Karpas-422 (cell line): ENCODE results near the gene HEATR5A. TPM values are rescaled to one million over a fixed set of nuclear protein-coding genes. Genes with fewer than 3 reads are reported as not detected.
"Not testable (repeated sequence)": the region's sequence is repeated elsewhere in the genome, so short reads cannot be mapped to it uniquely, and the experiment has no call there.

ENCODE experiments used
- DNase-seq: peaks from one replicate; pipeline ENCODE4 v3.0.0-alpha.2; 2015
- H2AFZ ChIP-seq: fragments of 200-600 bp; sonication (generic); 2 replicates; pipeline ENCODE4 v1.6.1; 2014; ENCODE audit warnings: antibody characterized with exemption, low read length, mixed read lengths
- H3K27ac ChIP-seq: fragments of 200-600 bp; sonication (generic); 2 replicates; pipeline ENCODE4 v1.5.1; 2014; ENCODE audit warnings: mild to moderate bottlenecking, low read length, moderate library complexity
- H3K27me3 ChIP-seq: fragments of 200-600 bp; sonication (generic); 2 replicates; pipeline ENCODE4 v1.6.1; 2014; ENCODE audit warnings: low read length, mixed read lengths
- H3K36me3 ChIP-seq: fragments of 200-600 bp; sonication (generic); 2 replicates; pipeline ENCODE4 v1.6.1; 2014; ENCODE audit warnings: low read length, mixed read lengths; ENCODE audit not compliant: insufficient read depth
- H3K4me1 ChIP-seq: fragments of 200-600 bp; sonication (generic); 2 replicates; pipeline ENCODE4 v1.6.1; 2014; ENCODE audit warnings: mild to moderate bottlenecking, low read length, mixed read lengths
- H3K4me2 ChIP-seq: fragments of 200-600 bp; sonication (generic); 2 replicates; pipeline ENCODE4 v1.6.1; 2014; ENCODE audit warnings: low read length, low read depth, mild to moderate bottlenecking; ENCODE audit not compliant: poor library complexity, severe bottlenecking
- H3K4me3 ChIP-seq: fragments of 200-600 bp; sonication (generic); 2 replicates; pipeline ENCODE4 v1.5.1; 2014; ENCODE audit warnings: mild to moderate bottlenecking, antibody characterized with exemption, low read length, mixed read lengths
- H3K79me2 ChIP-seq: fragments of 200-600 bp; sonication (generic); 2 replicates; pipeline ENCODE4 v1.6.1; 2014; ENCODE audit warnings: mild to moderate bottlenecking, low read length, mixed read lengths
- H3K9ac ChIP-seq: fragments of 200-600 bp; sonication (generic); 2 replicates; pipeline ENCODE4 v1.6.0; 2014; ENCODE audit warnings: low read length
- H3K9me2 ChIP-seq: fragments of 200-600 bp; sonication (generic), shearing (Covaris generic); replicated peaks from 2 replicates; pipeline ENCODE4 v1.6.0; 2014; ENCODE audit warnings: mild to moderate bottlenecking, low read length, moderate library complexity; ENCODE audit not compliant: insufficient read depth
- H3K9me3 ChIP-seq: fragments of 300-700, 200-600 bp; sonication (generic); 2 replicates; pipeline ENCODE4 v1.6.1; 2014; ENCODE audit warnings: low read length, mixed read lengths
- H4K20me1 ChIP-seq: fragments of 200-600 bp; sonication (generic); 2 replicates; pipeline ENCODE4 v1.6.1; 2014; ENCODE audit warnings: mild to moderate bottlenecking, antibody characterized with exemption, low read length, low read depth; ENCODE audit not compliant: insufficient read depth
- total RNA-seq: library from RNA; depleted of rRNA; stranded (reverse); fragments of >200 nt; shearing (Covaris generic); gene quantifications from 2 replicates; pipeline ENCODE4 v1.2.3, GENCODE V29; 2014; ENCODE audit warnings: low replicate concordance

The HEATR5A gene
- total RNA-seq, 1 experiment from 2014 or later = 47.4 TPM

DNA sequence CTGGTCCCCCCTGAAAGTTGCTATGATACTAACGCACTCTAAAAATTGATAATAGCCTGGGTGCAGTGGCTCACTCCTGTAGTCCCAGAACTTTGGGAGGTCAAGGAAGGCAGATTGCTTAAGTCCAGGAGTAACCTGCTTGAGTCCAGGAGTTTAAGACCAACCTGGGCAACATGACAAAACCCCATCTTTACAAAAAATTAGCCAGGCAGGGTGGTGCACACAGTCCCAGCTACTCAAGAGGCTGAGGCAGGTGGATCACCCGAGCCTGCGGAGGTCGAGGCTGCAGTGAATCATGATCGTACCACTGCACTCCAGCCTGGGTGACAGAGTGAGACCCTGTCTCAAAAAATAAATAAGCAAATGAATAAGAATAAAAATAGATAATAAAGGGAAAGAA lies 42.9 kb downstream of the HEATR5A start:
- H3K27me3 ChIP-seq = no peaks in the 10 kb centered on the region
- no peaks in the 10 kb centered on the region for H3K9me2 ChIP-seq
- no peak overlapping the region for H3K4me3 ChIP-seq
- no peak overlapping the region for H3K4me2 ChIP-seq
- no peak for DNase-seq
- H2AFZ ChIP-seq = no peak overlapping the region
- H3K9ac ChIP-seq = no peak overlapping the region
- H3K79me2 ChIP-seq = no peaks in the 10 kb centered on the region
- peaks cover 30% of the 10 kb centered on the region; the same call in 1 of the 2 replicates for H3K36me3 ChIP-seq
- no peak overlapping the region for H3K27ac ChIP-seq
- no peaks in the 10 kb centered on the region for H3K4me1 ChIP-seq
- H4K20me1 ChIP-seq = no peaks in the 10 kb centered on the region
- H3K9me3 ChIP-seq = no peaks in the 10 kb centered on the region

DNA sequence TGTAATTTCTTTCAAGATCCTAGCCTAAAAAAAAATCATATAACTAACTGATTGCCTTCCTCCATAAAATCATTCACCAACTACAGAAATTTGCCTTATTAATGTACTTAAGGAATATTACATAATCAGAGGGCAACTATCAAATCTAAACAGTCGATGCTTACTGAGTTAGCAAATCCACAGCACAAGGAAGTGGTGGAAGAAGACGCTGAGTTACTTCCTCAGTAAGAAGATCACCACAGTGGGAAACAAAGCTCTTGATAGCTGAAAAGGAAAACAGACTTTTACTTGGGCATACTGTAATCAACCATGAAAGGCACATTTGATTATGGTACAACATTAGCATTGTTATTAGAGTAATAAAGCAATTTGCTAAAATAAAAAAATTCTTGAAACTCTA lies 48.7 kb downstream of the HEATR5A start:
- Histone ChIP-seq H3K79me2 (peaks cover 6% of the 10 kb centered on the region; the same call in 1 of the 2 replicates), H3K9ac (no peak overlapping the region), H3K4me1 (no peaks in the 10 kb centered on the region), H3K4me3 (no peak overlapping the region), H4K20me1 (no peaks in the 10 kb centered on the region), H3K36me3 (peaks cover 38% of the 10 kb centered on the region; the same call in 1 of the 2 replicates), H2AFZ (no peak overlapping the region), H3K27me3 (no peaks in the 10 kb centered on the region), H3K4me2 (no peak overlapping the region), H3K9me3 (no peaks in the 10 kb centered on the region), H3K9me2 (no peaks in the 10 kb centered on the region), H3K27ac (no peak overlapping the region)
- no peak for DNase-seq

DNA sequence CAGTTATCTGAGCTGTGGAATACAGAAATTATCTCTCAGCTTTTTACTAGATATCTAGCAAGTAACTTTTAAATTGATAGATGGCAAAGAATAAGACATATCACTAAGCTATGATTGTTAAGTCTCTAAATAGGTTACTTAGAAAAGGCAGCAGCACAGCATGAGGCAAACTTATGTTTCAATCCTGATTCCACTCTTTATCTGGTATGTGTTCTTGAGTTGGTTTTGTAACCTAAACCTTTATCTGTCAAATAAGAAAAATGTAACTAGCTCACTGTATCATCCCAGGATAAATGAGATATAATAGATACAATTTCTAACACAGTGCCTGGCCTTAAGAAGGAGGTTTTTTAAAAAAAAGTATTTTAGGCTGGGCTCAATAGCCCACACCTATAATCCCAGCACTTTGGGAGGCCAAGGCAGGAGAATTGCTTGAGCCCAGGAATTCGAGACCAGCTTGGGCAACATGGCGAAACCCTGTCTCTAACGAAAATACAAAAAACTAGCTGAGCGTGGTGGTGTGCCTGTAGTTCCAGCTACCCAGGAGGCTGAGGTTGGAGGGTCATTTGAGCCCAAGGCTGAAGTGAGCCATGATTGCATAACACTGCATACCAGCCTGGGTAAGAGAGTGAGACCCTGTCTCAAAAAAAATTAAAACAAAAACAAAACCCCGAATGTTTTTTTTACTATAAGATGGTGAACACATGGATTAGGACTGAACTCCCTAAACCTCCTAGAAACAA lies 56.8 kb downstream of the HEATR5A start:
- no peaks in the 10 kb centered on the region for H3K9me3 ChIP-seq
- H3K4me1 ChIP-seq = no peaks in the 10 kb centered on the region
- no peak overlapping the region for H3K4me2 ChIP-seq
- no peaks in the 10 kb centered on the region for H3K9me2 ChIP-seq
- H3K9ac ChIP-seq = no peak overlapping the region
- H4K20me1 ChIP-seq = no peaks in the 10 kb centered on the region
- H3K27ac ChIP-seq = no peak overlapping the region
- peaks cover 36% of the 10 kb centered on the region for H3K36me3 ChIP-seq
- H3K79me2 ChIP-seq = peaks cover 6% of the 10 kb centered on the region; the same call in 1 of the 2 replicates
- no peak overlapping the region for H2AFZ ChIP-seq
- H3K27me3 ChIP-seq = no peaks in the 10 kb centered on the region
- no peak overlapping the region for H3K4me3 ChIP-seq
- no peak for DNase-seq

DNA sequence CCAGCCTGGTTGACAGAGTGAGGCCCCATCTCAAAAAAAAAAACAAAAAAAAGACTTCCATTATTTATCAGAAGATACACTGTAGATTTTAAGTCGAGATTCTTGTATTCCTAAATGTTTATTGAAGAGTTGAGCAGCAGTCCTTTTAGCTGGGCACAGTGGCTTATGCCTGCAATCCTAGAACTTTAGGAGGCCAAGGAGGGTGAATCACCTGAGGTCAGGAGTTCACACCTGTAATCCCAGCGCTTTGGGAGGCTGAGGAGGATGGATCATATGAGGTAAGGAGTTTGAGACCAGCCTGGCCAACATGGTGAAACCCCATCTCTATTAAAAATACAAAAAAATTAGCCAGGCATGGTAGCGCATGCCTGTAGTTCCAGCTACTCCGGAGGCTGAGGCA lies 57.6 kb downstream of the HEATR5A start:
- Histone ChIP-seq H3K36me3 (peaks cover 37% of the 10 kb centered on the region), H3K79me2 (0 out of 2 replicates have a peak, but pooled peaks cover under 1% of the 10 kb centered on the region), H3K4me2 (no peak overlapping the region), H3K4me3 (no peak overlapping the region), H3K27me3 (no peaks in the 10 kb centered on the region), H3K4me1 (no peaks in the 10 kb centered on the region), H2AFZ (no peak overlapping the region), H4K20me1 (no peaks in the 10 kb centered on the region), H3K9me3 (no peaks in the 10 kb centered on the region), H3K27ac (no peak overlapping the region), H3K9me2 (no peaks in the 10 kb centered on the region), H3K9ac (no peak overlapping the region)
- no peak for DNase-seq

DNA sequence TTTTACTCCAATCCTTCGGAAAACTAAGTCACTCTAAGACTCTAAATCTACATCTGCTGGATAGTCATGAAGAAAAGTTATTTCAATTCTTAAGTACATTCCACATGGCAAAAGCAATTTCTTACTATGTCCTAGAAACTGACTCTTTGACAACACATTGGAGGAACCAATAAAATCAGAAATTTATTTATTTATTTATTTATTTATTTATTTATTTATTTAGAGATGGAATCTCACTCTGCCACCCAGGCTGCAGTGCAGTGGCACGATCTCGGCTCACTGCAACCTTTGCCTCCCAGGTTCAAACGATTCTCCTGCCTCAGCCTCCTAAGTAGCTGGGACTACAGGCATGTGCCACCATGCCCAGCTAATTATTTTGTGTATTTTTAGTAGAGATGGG lies 58.6 kb downstream of the HEATR5A start:
- not testable (repeated sequence) for H3K27ac ChIP-seq, H3K9me3 ChIP-seq, H2AFZ ChIP-seq, H3K9ac ChIP-seq, H3K27me3 ChIP-seq, DNase-seq, H3K4me3 ChIP-seq, H3K4me1 ChIP-seq, H3K4me2 ChIP-seq, H4K20me1 ChIP-seq, H3K9me2 ChIP-seq, H3K79me2 ChIP-seq
- H3K36me3 ChIP-seq = peaks cover 34% of the 10 kb centered on the region

DNA sequence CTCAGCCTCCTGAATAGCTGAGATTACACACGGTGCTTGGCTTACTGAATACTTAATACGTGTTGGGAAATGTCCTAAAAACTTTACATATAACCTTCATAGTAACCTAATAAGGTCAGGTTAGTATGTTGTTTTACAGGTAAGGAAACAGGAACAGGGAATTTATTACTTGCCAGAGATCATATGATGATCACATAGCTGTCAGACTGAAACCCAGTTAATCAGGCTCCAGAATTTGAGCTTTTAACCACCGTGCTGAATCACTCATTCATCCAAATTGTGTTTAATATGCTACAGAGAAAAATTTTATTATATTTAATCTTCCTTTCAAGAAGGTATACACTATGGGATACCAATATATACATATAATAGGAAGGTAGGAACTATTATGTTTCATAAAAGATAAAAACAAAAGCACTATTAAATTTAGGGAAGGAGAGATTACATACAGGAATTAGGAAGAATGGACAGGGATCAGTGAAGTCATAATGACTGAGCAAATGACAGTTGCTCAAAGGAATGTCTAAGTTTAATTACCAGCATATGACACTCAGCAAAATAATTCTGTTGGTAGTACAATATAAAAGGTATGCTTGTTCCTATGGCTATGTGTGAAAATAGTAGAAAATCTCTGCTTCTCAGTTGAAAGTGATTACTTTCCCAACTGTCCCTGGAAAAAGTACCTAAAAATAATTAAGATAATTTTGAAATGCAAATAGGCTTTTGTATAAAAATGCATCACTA lies 59.3 kb downstream of the HEATR5A start:
- H3K4me1 ChIP-seq = peaks cover 16% of the 10 kb centered on the region
- no peak overlapping the region for H3K9ac ChIP-seq
- no peaks in the 10 kb centered on the region for H3K9me3 ChIP-seq
- H3K9me2 ChIP-seq = no peaks in the 10 kb centered on the region
- DNase-seq = no peak
- H3K27me3 ChIP-seq = no peaks in the 10 kb centered on the region
- H4K20me1 ChIP-seq = no peaks in the 10 kb centered on the region
- H2AFZ ChIP-seq = no peak overlapping the region
- no peaks in the 10 kb centered on the region for H3K79me2 ChIP-seq
- H3K36me3 ChIP-seq = peaks cover 34% of the 10 kb centered on the region
- no peak overlapping the region for H3K4me3 ChIP-seq
- no peak overlapping the region for H3K4me2 ChIP-seq
- H3K27ac ChIP-seq = no peak overlapping the region

DNA sequence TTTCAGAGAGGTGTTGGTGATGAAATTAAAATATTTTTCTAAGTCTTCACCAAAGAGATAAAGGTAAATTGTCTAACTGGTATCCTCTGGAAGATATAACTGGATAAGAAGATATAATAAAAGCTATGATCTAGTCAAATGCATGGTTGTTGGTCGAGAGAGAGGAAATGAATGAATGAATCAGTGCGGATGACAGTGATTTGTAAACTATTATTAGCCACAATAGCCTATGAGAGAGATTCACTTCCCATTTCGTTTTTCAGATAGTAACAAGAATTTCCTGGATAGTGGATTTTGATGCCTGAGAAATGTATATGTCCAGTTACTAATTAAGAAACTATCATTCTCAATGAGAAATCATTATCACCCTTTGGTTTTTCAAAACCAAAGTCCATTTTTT lies 63.1 kb downstream of the HEATR5A start:
- Histone ChIP-seq H3K27ac (peak overlapping the region; percentile 76), H3K36me3 (peaks cover 25% of the 10 kb centered on the region; the same call in 1 of the 2 replicates), H2AFZ (no peak overlapping the region), H3K4me3 (no peak overlapping the region), H4K20me1 (no peaks in the 10 kb centered on the region), H3K9me2 (no peaks in the 10 kb centered on the region), H3K27me3 (no peaks in the 10 kb centered on the region), H3K4me1 (peaks cover 28% of the 10 kb centered on the region), H3K4me2 (peak overlapping the region; percentile 60), H3K9me3 (no peaks in the 10 kb centered on the region), H3K9ac (no peak overlapping the region), H3K79me2 (no peaks in the 10 kb centered on the region)
- DNase-seq = peak; percentile 57

DNA sequence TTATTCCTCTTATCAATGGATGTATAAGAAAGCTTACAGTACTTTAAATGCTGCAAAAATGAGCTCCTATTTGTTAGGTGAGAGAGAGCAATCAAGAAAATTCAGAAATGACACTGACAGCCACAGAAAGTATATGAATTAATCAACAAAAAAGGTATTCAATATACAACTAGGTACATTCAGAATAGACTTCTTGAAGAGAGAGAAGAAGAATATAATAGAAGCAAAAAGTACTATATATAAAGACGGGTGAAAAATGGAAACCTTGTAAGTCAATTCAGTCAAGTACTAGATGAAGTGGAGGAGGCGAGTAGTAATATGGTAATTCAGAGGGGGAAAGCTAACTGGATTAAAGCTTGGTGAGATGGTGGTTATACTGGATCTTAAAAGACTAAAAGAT lies 74.3 kb downstream of the HEATR5A start:
- Histone ChIP-seq H3K36me3 (peaks cover 48% of the 10 kb centered on the region; the same call in 1 of the 2 replicates), H4K20me1 (no peaks in the 10 kb centered on the region), H3K9me2 (no peaks in the 10 kb centered on the region), H3K27ac (no peak overlapping the region), H3K9me3 (no peaks in the 10 kb centered on the region), H3K4me3 (no peak overlapping the region), H3K4me1 (peaks cover 7% of the 10 kb centered on the region), H2AFZ (no peak overlapping the region), H3K4me2 (no peak overlapping the region), H3K79me2 (no peaks in the 10 kb centered on the region), H3K27me3 (no peaks in the 10 kb centered on the region), H3K9ac (no peak overlapping the region)
- no peak for DNase-seq
